ENCODE data around the gene SLBP.

DNA sequence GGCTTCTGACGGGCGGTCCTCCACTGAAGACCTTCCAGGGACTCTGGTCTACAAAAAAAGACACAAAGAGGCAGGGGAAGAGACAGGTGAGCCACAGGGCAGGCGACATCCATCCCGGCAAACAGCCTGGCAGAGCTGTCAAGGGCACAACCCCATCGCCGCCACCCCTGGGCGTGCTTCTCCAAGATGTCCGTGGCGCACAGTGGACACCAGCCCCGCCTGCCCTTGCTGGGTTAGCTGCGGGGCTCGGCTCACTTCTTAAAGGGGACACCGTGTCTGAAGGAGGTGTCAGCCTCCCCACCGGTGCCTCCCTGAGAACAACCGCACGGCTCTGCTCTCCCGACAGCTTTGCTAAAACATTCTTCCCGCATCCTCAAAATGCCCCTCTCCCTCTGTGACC, 56.4 kb downstream of the SLBP start:
- TF ChIP-seq ZNF384 (IDR thresholded peaks at IDR 0.05; ENCODE audit: borderline replicate concordance, low read depth, low read length) (no peak), SMC3 (IDR thresholded peaks at IDR 0.05; ENCODE audit: borderline replicate concordance, low read length) (no peak), CTCF (IDR thresholded peaks at IDR 0.05 in 2 of 3, conservative IDR thresholded peaks at IDR 0.05 in 1 of 3; ENCODE audit: control insufficient read depth in 2 of 3, extremely low read depth in 1 of 3, insufficient read depth in 1 of 3, low read depth in 3 of 3, low read length in 3 of 3) (no peak)

Data from GM12878 (cell line).